ENCODE measurements around the gene LPIN3.

Gene LPIN3

GRCh38 chr20:41352666-41353065, 12.0 kb downstream of the LPIN3 start:
- no peak for DNase-seq

DNA sequence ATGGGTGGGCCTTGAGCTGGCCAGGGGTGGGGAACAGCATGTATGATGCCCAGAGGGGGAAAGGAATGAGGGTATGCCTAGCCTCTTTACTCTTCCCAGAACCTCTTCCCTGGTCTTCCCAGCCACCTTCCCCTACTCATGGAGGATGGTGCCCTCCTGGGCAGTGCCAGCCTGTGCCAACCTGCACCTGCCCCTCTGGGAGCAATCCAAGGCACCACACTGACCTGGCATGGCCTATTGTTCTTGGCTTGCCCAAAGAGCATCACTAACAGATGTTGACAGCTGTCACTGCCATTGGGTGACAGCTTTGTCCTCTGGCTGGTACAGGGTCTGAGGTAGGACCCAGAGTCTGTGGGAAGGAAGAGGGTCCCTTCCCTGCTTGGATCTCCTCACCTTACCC, 12.9 kb downstream of the LPIN3 start:
- no peak for DNase-seq

GRCh38 chr20:41355192-41355591, 14.6 kb downstream of the LPIN3 start:
- DNase-seq: no peak

- no peak for DNase-seq
Measured at GRCh38 chr20:41355598-41356203, 15.1 kb downstream of the LPIN3 start.

GRCh38 chr20:41356951-41357350, 16.3 kb downstream of the LPIN3 start:
- DNase-seq: no peak

DNA sequence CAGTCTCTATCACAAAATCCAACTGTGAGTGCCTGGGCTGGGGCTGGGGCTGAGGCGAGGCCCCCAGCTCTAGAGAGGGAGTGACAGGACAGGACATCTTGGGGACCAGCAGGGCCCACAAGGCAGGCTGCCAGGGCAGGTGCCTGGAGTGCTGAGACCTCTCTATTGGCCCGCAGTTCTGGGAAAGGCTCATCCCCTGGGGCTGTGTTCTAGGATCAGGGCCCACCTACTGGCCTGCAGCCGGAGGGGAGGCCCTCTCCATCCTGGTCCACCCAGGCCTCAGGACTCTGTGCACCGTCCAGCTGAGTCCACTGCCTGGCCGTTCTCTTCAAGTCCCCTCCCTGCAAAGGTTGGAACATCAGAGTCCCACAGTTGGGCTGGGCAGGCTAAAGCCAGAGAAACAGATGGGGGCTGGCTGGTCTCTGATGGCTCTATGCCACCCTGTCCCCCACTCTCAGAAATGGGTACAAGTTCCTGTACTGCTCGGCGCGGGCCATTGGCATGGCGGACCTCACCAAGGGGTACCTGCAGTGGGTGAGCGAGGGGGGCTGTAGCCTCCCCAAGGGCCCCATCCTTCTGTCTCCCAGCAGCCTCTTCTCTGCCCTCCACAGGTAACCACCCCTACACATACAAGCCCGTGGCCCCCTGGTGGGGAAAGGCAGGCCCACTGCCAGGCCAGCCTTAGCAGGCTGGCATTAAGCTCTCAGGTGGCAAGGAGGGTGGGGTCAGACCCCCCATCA, 17.0 kb downstream of the LPIN3 start:
- no peak for DNase-seq

GRCh38 chr20:41358230-41358629, 17.6 kb downstream of the LPIN3 start:
- no peak for DNase-seq

DNA sequence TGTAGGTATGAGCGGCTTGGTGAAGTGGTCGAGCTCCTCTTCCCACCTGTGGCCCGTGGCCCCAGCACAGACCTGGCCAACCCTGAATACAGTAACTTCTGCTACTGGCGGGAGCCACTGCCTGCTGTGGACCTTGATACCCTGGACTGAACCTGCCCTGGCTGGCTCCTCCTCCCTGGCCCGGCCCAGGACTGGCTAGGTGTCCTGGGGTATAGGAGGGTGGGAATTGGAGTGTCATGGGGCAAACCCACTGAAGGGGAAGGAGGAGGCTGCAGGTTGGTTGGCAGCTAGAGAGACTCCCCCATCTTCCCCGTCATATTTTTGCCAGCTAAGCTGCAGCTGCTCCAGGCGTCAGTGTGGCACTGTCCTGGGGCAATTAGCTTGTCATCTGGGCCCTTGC, 18.1 kb downstream of the LPIN3 start:
- DNase-seq: no peak

DNA sequence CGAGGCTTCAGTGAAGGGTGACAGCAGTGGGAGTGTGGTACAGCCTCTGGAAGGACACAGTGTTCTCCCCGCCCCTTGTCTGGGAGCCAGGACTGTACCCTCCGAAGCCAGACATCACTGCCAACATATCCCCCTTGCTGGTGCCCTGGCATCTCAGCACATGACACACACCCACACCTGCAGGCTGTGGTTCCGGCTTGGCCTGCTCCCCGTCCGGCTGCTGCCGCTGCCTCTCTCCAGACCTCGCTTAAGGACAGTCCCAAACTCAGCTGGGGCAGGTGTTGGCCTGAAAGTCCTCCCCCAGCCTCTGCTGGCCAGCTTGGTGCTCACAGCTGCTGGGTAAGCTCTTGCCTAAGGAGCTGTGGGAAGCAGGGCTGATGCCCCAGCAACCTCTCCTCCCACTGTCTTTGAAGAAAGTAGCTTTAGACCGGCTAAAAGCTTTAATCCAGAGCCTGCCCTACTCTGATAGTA, 19.0 kb downstream of the LPIN3 start:
- no peak for DNase-seq

DNA sequence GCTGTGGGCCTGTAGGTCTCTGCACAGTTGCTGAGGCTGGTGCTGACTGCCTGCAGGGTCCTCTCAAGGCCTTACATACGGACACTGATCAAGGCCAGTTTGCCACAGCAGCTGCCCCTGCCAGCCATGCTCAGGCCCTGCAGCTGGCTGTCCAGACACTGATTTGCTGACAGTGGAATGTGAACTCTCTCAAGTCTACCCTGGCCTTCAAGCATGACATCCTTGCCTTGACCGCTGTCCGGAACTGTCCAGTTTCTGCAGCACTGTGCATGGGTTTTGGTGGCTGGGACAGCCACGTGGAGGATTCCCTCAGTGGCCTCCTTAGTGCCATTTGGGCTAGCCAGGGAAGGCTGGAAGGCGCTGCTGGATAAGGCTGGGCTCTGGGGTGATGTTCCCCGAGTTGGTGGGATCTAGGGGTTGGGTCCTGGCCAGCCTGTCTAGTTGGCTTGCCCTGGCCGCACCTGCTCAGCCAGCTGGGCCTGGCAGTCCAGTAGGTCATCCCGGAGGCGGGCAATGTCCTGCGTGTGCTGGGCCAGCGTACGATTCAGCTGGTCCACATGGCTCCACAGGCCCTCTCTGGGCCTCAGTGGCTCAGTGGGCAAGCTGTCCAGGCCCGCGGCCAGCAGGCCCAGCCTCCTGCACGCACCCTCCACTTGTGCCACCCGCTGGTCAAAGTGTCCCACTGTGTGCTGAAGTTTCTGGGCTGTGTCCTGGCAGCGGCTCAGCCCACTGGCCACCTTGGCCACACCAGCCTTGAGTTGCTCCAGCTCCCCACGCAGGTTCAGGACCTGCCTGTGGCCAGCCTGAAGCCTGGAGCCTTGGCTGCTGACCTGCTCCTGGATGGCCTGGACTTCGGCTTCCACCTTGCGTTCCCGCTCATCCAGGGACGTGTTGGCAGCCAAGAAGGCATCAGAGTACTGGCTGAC, 20.5 kb downstream of the LPIN3 start:
- no peak for DNase-seq

- DNase-seq: no peak
Measured at GRCh38 chr20:41361757-41362747, 21.4 kb downstream of the LPIN3 start.

DNA sequence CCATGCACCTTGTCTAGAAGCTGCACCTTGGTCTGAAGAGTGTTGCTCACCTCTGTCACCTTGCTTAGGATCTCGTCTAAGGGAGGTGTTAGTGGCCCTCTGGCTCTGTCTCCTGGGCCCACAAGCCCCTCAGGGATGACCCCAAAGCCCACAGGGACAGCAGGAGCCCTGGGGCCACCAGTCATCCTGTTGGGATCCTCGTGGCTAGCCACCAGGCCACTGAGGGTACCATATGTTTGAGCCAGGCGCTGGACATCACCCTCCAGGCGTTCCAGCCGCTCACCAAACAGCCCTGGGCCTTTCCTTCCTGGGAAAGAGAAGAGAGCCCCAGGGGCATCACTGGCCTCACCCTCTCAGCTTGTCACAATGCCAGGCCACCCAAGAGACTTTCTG, 22.1 kb downstream of the LPIN3 start:
- DNase-seq: no peak

- no peak for DNase-seq
Measured at GRCh38 chr20:41363601-41364000, 23.0 kb downstream of the LPIN3 start.

GRCh38 chr20:41364236-41364855, 23.7 kb downstream of the LPIN3 start:
- no peak for DNase-seq

DNA sequence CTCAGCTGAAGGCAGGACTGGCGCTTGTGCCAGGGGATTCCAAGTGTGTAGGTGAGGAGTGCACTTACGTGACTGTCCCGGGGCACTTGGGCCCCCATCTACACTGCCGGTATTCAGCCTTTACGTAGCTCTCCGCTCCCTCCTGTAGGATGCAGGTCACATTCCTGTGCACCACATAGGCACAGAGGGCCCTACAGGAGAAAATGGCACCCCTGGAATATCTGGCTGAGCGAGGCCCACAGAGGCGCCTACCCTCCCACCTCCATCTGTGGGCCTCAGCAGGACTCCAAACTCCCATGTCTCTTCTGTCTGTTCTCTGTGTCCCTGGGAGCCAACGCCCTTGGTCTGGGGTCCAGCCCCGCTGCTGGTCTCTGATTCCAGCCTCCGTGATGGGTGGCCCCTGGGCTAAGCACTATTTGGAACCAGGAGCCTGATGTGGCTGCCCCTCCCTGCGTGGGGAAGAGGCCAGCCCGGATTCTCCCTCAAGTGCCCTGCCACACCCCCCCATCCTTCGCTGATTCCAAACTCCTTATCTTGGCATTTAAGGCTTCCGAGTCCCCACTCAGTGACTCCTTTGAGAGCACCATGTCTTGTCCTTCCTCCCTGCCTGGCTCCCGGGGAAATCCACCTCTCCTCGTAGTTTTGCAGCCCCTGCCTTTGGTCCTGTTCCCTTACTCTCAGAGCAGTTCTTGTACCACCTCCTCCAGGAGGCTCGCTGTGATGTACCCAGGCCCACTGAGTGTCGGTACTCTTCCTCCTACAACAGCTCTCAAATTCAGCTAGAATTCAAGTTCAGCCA, 24.5 kb downstream of the LPIN3 start:
- DNase-seq: no peak

GRCh38 chr20:41365777-41366545, 25.3 kb downstream of the LPIN3 start:
- no peak for DNase-seq

DNA sequence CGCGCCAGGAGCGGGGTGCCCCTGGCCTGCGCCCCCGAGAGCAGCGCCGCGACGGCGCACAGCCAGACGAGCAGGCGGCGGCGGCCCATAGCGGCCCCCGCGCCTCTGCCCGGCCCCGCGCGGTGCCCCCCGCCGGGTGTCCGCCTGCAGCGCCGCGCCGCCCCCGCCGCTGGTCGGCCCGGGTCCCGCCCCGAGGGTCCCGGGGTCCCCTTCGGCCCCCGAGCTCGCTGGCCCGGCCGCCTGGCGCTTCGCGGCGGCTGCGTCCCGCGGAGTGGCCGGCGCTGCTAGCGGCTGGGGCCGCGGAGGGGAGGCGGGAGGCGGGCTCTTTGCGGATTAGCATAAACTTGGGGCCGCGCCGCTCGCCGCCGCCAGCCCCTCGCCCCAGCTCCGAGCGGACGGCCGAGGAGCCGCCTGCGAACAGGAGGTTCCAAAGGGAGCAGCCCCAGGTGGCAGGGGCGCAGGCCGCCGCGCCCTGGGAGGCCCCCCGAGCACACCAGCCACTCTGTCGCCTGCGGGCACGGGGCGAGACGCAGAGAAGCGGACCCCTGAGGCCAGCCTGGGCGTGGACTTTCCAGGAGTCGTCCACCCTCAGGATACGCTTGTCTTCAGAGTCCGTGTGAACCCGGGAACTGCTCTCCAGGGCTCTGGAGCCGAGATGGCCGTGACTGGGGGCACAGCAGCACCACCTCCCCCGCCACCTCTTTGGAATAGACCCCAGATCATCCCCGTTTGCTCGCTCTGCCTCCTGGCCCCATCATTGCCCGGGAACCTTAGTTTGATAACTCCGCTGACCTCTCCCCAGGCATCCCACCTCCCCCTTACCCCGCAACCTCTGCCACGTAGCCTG, 26.1 kb downstream of the LPIN3 start, which contains the start of gene EMILIN3:
Gene EMILIN3 (minus strand): TSS at position 273 of the 847 bp plus-strand sequence. CDS start 184 bp downstream, at position 89.
- DNase-seq: no peak

- no peak for DNase-seq
Measured at GRCh38 chr20:41367393-41367695, 26.7 kb downstream of the LPIN3 start.

- DNase-seq: no peak
Measured at GRCh38 chr20:41367956-41368355, 27.3 kb downstream of the LPIN3 start.

Data from activated naive CD4-positive, alpha-beta T cell treated with Interleukin-2 at 50 U/mL for 16 hours (primary cell).